HG03095 (cell line): ENCODE data around the gene USP4.
A peak's percentile ranks its signal among the peaks of the same experiment; 100 is the strongest.

ENCODE experiments used
- ATAC-seq: cut with Tn5 transposase; IDR thresholded peaks from one replicate; pipeline ENCODE4 v1.9.1; 2021; ENCODE audit warnings: moderate library complexity; ENCODE audit not compliant: unreplicated experiment

Gene USP4

GRCh38 chr3:49296781-49297411 lies 43.0 kb downstream of the USP4 start:
- no peak for ATAC-seq

- ATAC-seq = no peak
Observed at GRCh38 chr3:49295489-49296058, 44.3 kb downstream of the USP4 start.

- no peak for ATAC-seq
Observed at GRCh38 chr3:49294343-49294742, 45.5 kb downstream of the USP4 start.

GRCh38 chr3:49283997-49284396 lies 55.9 kb downstream of the USP4 start:
- ATAC-seq = no peak

- ATAC-seq = no peak
Observed at GRCh38 chr3:49279376-49279775, 60.5 kb downstream of the USP4 start.

- no peak for ATAC-seq
Observed at GRCh38 chr3:49278548-49278947, 61.3 kb downstream of the USP4 start.

- ATAC-seq = no peak
Observed at GRCh38 chr3:49277383-49277775, 62.5 kb downstream of the USP4 start.

GRCh38 chr3:49276475-49277382 lies 63.1 kb downstream of the USP4 start, which contains the start of gene C3orf62:
Gene C3orf62 (minus strand): TSS chr3:49277232. CDS start chr3:49276872, 360 bp downstream.
- peak; percentile 64 for ATAC-seq

- no peak for ATAC-seq
Observed at GRCh38 chr3:49273825-49274532, 65.9 kb downstream of the USP4 start.

GRCh38 chr3:49271047-49271446 lies 68.8 kb downstream of the USP4 start:
- no peak for ATAC-seq

- ATAC-seq = no peak
Observed at GRCh38 chr3:49270156-49270500, 69.7 kb downstream of the USP4 start.

- ATAC-seq = no peak
Observed at GRCh38 chr3:49269443-49270155, 70.3 kb downstream of the USP4 start.

GRCh38 chr3:49266410-49267095 lies 73.3 kb downstream of the USP4 start:
- no peak for ATAC-seq

GRCh38 chr3:49265661-49266386 lies 74.0 kb downstream of the USP4 start:
- ATAC-seq = no peak

- ATAC-seq = no peak
Observed at GRCh38 chr3:49263159-49263889, 76.5 kb downstream of the USP4 start.

GRCh38 chr3:49260806-49261324 lies 79.0 kb downstream of the USP4 start:
- ATAC-seq = no peak

- no peak for ATAC-seq
Observed at GRCh38 chr3:49257187-49257586, 82.7 kb downstream of the USP4 start.

GRCh38 chr3:49255718-49256511 lies 83.9 kb downstream of the USP4 start:
- ATAC-seq = no peak
